ENCODE measurements around the gene TMEM212. TPM values are rescaled to one million over a fixed set of nuclear protein-coding genes. Genes with fewer than 3 reads are reported as not detected.
"Not testable (repeated sequence)": the region's sequence is repeated elsewhere in the genome, so short reads cannot be mapped to it uniquely, and the experiment has no call there.

Gene TMEM212
- total and polyA plus RNA-seq, 7 donors: not detected

DNA sequence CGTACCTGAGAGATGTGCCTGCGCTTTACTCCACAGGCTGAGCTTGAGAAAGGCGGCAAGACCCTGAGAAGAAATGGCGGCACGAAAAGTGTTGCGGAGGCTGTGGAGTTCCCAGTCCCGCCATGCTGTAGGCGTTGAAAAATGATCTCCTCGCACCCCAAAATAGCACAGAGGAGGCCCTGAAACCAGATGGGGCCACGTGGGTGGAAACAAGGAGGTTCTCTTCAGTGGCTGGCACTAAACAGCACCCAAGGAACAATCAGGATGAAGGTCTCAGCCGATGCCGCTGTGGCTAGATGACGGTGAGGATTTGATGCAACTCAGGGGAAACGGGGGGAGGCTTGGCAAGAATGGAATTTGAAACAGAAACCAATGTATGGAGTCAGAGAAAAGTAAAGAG, 57.3 kb downstream of the TMEM212 start:
- Histone ChIP-seq H3K4me1 (no peaks in the 10 kb centered on the region), H3K27me3 (no peaks in the 10 kb centered on the region), H3K4me3 (no peak overlapping the region), H3K9me3 (no peaks in the 10 kb centered on the region), H3K27ac (no peak overlapping the region), H3K36me3 (no peaks in the 10 kb centered on the region)
- intact Hi-C loops (cut with DNase I): no loop called here
- no peak for TF ChIP-seq EP300 (IDR thresholded peaks at IDR 0.05)
- TF ChIP-seq, protein P1, sequence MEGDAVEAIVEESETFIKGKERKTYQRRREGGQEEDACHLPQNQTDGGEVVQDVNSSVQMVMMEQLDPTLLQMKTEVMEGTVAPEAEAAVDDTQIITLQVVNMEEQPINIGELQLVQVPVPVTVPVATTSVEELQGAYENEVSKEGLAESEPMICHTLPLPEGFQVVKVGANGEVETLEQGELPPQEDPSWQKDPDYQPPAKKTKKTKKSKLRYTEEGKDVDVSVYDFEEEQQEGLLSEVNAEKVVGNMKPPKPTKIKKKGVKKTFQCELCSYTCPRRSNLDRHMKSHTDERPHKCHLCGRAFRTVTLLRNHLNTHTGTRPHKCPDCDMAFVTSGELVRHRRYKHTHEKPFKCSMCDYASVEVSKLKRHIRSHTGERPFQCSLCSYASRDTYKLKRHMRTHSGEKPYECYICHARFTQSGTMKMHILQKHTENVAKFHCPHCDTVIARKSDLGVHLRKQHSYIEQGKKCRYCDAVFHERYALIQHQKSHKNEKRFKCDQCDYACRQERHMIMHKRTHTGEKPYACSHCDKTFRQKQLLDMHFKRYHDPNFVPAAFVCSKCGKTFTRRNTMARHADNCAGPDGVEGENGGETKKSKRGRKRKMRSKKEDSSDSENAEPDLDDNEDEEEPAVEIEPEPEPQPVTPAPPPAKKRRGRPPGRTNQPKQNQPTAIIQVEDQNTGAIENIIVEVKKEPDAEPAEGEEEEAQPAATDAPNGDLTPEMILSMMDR (IDR thresholded peaks at IDR 0.05): no peak
- TF ChIP-seq POLR2A (IDR thresholded peaks at IDR 0.05): no peak
- no peak for TF ChIP-seq POLR2AphosphoS5 (IDR thresholded peaks at IDR 0.05)
- no peak for DNase-seq
- 92 to 93% methylated on average over 14 of the region's 14 CpGs for WGBS, 2 donors

- WGBS, 2 donors: 76 to 81% methylated on average over 7 of the region's 7 CpGs
- H3K27ac ChIP-seq: no peak overlapping the region
- DNase-seq: no peak
- H3K36me3 ChIP-seq: no peaks in the 10 kb centered on the region
- intact Hi-C loops (cut with DNase I): no loop called here
- H3K9me3 ChIP-seq: no peaks in the 10 kb centered on the region
- H3K27me3 ChIP-seq: no peaks in the 10 kb centered on the region
- H3K4me1 ChIP-seq: no peaks in the 10 kb centered on the region
- TF ChIP-seq, protein P1 (IDR thresholded peaks at IDR 0.05): no peak
- no peak for TF ChIP-seq EP300 (IDR thresholded peaks at IDR 0.05)
- no peak for TF ChIP-seq POLR2AphosphoS5 (IDR thresholded peaks at IDR 0.05)
- TF ChIP-seq POLR2A (IDR thresholded peaks at IDR 0.05): no peak
- no peak overlapping the region for H3K4me3 ChIP-seq
Observed at GRCh38 chr3:171901615-171902312, 58.6 kb downstream of the TMEM212 start.

GRCh38 chr3:171904829-171905228, 61.7 kb downstream of the TMEM212 start:
- Histone ChIP-seq H3K36me3 (no peaks in the 10 kb centered on the region), H3K27ac (no peak overlapping the region), H3K4me3 (no peak overlapping the region), H3K4me1 (no peaks in the 10 kb centered on the region), H3K27me3 (no peaks in the 10 kb centered on the region), H3K9me3 (peaks cover 0 to 3% (median 0%) of the 10 kb centered on the region in 4 donors)
- intact Hi-C loops (cut with DNase I): no loop called here
- DNase-seq: no peak
- WGBS, 2 donors: 75 to 82% methylated on average over 3 of the region's 3 CpGs
- TF ChIP-seq POLR2A (IDR thresholded peaks at IDR 0.05): no peak

DNA sequence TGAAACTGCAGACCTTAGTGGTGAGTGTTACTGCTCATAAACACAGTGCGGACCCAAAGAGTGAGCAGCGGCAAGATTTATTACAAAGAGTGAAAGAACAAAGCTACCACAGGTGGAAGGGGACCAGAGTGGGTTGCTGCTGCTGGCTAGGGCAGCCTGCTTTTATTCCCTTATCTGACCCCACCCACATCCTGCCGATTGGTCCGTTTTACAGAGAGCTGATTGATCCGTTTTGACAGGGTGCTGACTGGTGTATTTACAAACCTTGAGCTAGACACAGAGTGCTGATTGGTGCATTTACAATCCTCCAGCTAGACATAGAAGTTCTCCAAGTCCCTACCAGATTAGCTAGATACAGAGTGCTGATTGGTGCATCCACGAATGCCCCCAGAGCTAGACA, 63.4 kb downstream of the TMEM212 start:
- H3K9me3 ChIP-seq; H3K4me1 ChIP-seq; intact Hi-C loops (cut with DNase I): not testable (repeated sequence)

GRCh38 chr3:171906951-171907676, 64.0 kb downstream of the TMEM212 start:
- WGBS, 2 donors: 96% methylated on average over 33 of the region's 33 CpGs

More for the DNA sequence above, 63.4 kb downstream of the TMEM212 start:
- H3K27me3 ChIP-seq, H3K27ac ChIP-seq, H3K4me3 ChIP-seq, H3K36me3 ChIP-seq, DNase-seq: not testable (repeated sequence)
- whole genome bisulfite sequencing, 2 donors: 91 to 93% methylated on average over 6 of the region's 6 CpGs

More at GRCh38 chr3:171906951-171907676, 64.0 kb downstream of the TMEM212 start:
- Histone ChIP-seq H3K4me1 (no peaks in the 10 kb centered on the region), H3K27me3 (no peaks in the 10 kb centered on the region), H3K27ac (no peak overlapping the region), H3K36me3 (no peaks in the 10 kb centered on the region), H3K4me3 (no peak overlapping the region), H3K9me3 (peaks cover 0 to 3% (median 0%) of the 10 kb centered on the region in 4 donors)
- DNase-seq: no peak
- intact Hi-C loops (cut with DNase I): no loop called here
- TF ChIP-seq POLR2A (IDR thresholded peaks at IDR 0.05): no peak
- TF ChIP-seq POLR2AphosphoS5 (IDR thresholded peaks at IDR 0.05): no peak
- no peak for TF ChIP-seq EP300 (IDR thresholded peaks at IDR 0.05)
- TF ChIP-seq, protein P1 (IDR thresholded peaks at IDR 0.05): no peak

Measured in sigmoid colon (tissue), 7 donors.